GM21717 (cell line): ENCODE data around the gene DAP.

Experiments used
- ATAC-seq: cut with Tn5 transposase; IDR thresholded peaks from one replicate; pipeline ENCODE4 v1.9.1; 2021; ENCODE audit warnings: mild to moderate bottlenecking, moderate library complexity; ENCODE audit not compliant: unreplicated experiment

Gene DAP

GRCh38 chr5:10761933-10762775 lies 1.1 kb upstream of the DAP start:
- ATAC-seq, result no peak

- no peak for ATAC-seq
These were observed 181 bp downstream of the DAP start for GRCh38 chr5:10760921-10761184.

GRCh38 chr5:10760096-10760920 lies 726 bp downstream of the DAP start:
- peak; percentile 25 for ATAC-seq

- ATAC-seq, result no peak
These were observed 1.9 kb downstream of the DAP start for GRCh38 chr5:10759111-10759510.

GRCh38 chr5:10757922-10758555 lies 3.0 kb downstream of the DAP start:
- no peak for ATAC-seq

GRCh38 chr5:10757043-10757442 lies 4.0 kb downstream of the DAP start:
- no peak for ATAC-seq

- peak; percentile 34 for ATAC-seq
These were observed 4.5 kb downstream of the DAP start for GRCh38 chr5:10756549-10756948.

GRCh38 chr5:10753178-10753577 lies 7.9 kb downstream of the DAP start:
- no peak for ATAC-seq

GRCh38 chr5:10752451-10752850 lies 8.6 kb downstream of the DAP start:
- no peak for ATAC-seq

GRCh38 chr5:10750909-10751308 lies 10.1 kb downstream of the DAP start:
- no peak for ATAC-seq

- ATAC-seq, result no peak
These were observed 13.1 kb downstream of the DAP start for GRCh38 chr5:10747678-10748622.

GRCh38 chr5:10746711-10747110 lies 14.3 kb downstream of the DAP start:
- no peak for ATAC-seq

GRCh38 chr5:10745133-10745532 lies 15.9 kb downstream of the DAP start:
- no peak for ATAC-seq

GRCh38 chr5:10744681-10745080 lies 16.4 kb downstream of the DAP start:
- ATAC-seq, result no peak

GRCh38 chr5:10743951-10744350 lies 17.1 kb downstream of the DAP start:
- ATAC-seq, result no peak

GRCh38 chr5:10743526-10743925 lies 17.5 kb downstream of the DAP start:
- no peak for ATAC-seq

- no peak for ATAC-seq
These were observed 19.4 kb downstream of the DAP start for GRCh38 chr5:10741661-10742060.

GRCh38 chr5:10740384-10740783 lies 20.6 kb downstream of the DAP start:
- ATAC-seq, result no peak

- ATAC-seq, result no peak
These were observed 23.2 kb downstream of the DAP start for GRCh38 chr5:10737880-10738279.

GRCh38 chr5:10736808-10737207 lies 24.2 kb downstream of the DAP start:
- ATAC-seq, result no peak

GRCh38 chr5:10736354-10736753 lies 24.7 kb downstream of the DAP start:
- no peak for ATAC-seq
